Upper lobe of left lung (tissue), 6 donors: ENCODE measurements around the gene SHC1. TPM values are rescaled to one million over a fixed set of nuclear protein-coding genes. Genes with fewer than 3 reads are reported as not detected.

ENCODE experiments used
- ATAC-seq, 2 donors: fragments of 200-7000 bp; cut with Tn5 transposase; one replicate each; pipeline ENCODE4 v1.9.1; 2022; ENCODE audit warnings: mild to moderate bottlenecking in 2 of 2, moderate library complexity in 2 of 2; ENCODE audit not compliant: low FRiP score in 2 of 2
- DNase-seq, 2 donors: peaks; one replicate each; pipeline ENCODE4 v3.0.0-alpha.2; 2019 to 2020
- H3K27ac ChIP-seq, 4 donors: fragments of 200-600 bp; sonication (generic); one replicate each; pipeline ENCODE4 v1.5.1; 2016 to 2019
- H3K27me3 ChIP-seq, 4 donors: fragments of 200-600 bp; sonication (generic); one replicate each; pipeline ENCODE4 v1.5.1; 2017 to 2019
- H3K36me3 ChIP-seq, 4 donors: fragments of 200-600 bp; sonication (generic); one replicate each; pipeline ENCODE4 v1.5.1; 2016 to 2019
- H3K4me1 ChIP-seq, 4 donors: fragments of 200-600 bp; sonication (generic); one replicate each; pipeline ENCODE4 v1.5.1; 2018 to 2019
- H3K4me3 ChIP-seq, 4 donors: fragments of 200-600 bp; sonication (generic); one replicate each; pipeline ENCODE4 v1.5.1; 2017 to 2019; ENCODE audit warnings: mild to moderate bottlenecking in 2 of 4, moderate library complexity in 1 of 4
- H3K9me3 ChIP-seq, 4 donors: fragments of 200-600 bp; sonication (generic); one replicate each; pipeline ENCODE4 v1.5.1; 2018 to 2019
- CTCF ChIP-seq, 6 experiments: fragments of 450-650 bp in 4 of 6; fragments of 200-600 bp in 2 of 6; sonication (generic) in 2 of 6; IDR thresholded peaks; one replicate each; pipeline ENCODE4 v1.5.1; 2016 to 2019; ENCODE audit warnings: antibody characterized with exemption in 6 of 6
- EP300 ChIP-seq, 4 donors: sonication (generic); formaldehyde crosslinking; IDR thresholded peaks; one replicate each; pipeline ENCODE4 v1.5.1; 2017; ENCODE audit warnings: antibody characterized with exemption in 4 of 4, control low read depth in 2 of 4
- POLR2A ChIP-seq, 4 donors: fragments of 450-650 bp; IDR thresholded peaks; one replicate each; pipeline ENCODE4 v1.5.1; 2016 to 2017; ENCODE audit warnings: antibody characterized with exemption in 4 of 4, mild to moderate bottlenecking in 2 of 4
- POLR2AphosphoS5 ChIP-seq, 2 donors: sonication (generic); formaldehyde crosslinking; IDR thresholded peaks; one replicate each; pipeline ENCODE4 v1.5.1; 2017; ENCODE audit warnings: antibody characterized with exemption in 2 of 2
- WGBS, 2 donors: methylation state at CpG; one replicate each; pipeline ENCODE4 v1.1.5; 2017 to 2018; 5-methylcytosine and 5-hydroxymethylcytosine counted together
- total RNA-seq, 6 donors: library from RNA; depleted of rRNA in 4 of 6; stranded (reverse); fragments of >200 nt in 4 of 6; gene quantifications; one replicate each; pipeline versions ENCODE4 v1.1.0 to v1.2.1, GENCODE V29; 2016 to 2021
- donor health status: DM: no; HTN: no; CAD: no; lungs with moderate emphysema.
- donor health status: DM: no; HTN: yes; CAD: no; lungs with severe emphysema.

SHC1 gene
- total RNA-seq, 6 donors from 2014 or later = 55.5 to 130 (median 69.1) TPM

- ATAC-seq (no peak), DNase-seq (no peak)
- H3K4me3 ChIP-seq = no peak overlapping the region
- H3K27me3 ChIP-seq = no peaks in the 10 kb centered on the region
- peak overlapping the region in 3 of 4 donors; percentile 96 to 100 (median 96) for H3K27ac ChIP-seq
- H3K9me3 ChIP-seq = no peaks in the 10 kb centered on the region
- H3K4me1 ChIP-seq = peaks cover 61 to 85% (median 77%) of the 10 kb centered on the region in 4 donors
- peaks cover 4 to 37% (median 27%) of the 10 kb centered on the region in 4 donors for H3K36me3 ChIP-seq
- TF ChIP-seq CTCF (IDR thresholded peaks at IDR 0.05) (no peak), POLR2AphosphoS5 (IDR thresholded peaks at IDR 0.05) (no peak), POLR2A (IDR thresholded peaks at IDR 0.05) (no peak), EP300 (IDR thresholded peaks at IDR 0.05) (no peak)
- WGBS, 2 donors = 21 to 39% methylated on average over 6 to 7 of the region's 8 CpGs
These were observed 43.1 kb upstream of the SHC1 start for GRCh38 chr1:155013632-155014031.

- Histone ChIP-seq H3K9me3 (no peaks in the 10 kb centered on the region), H3K36me3 (peaks cover 4 to 37% (median 27%) of the 10 kb centered on the region in 4 donors), H3K27ac (peak overlapping the region; percentile 30 to 100 (median 96)), H3K4me3 (no peak overlapping the region), H3K4me1 (peaks cover 60 to 85% (median 76%) of the 10 kb centered on the region in 4 donors), H3K27me3 (no peaks in the 10 kb centered on the region)
- TF ChIP-seq POLR2A (IDR thresholded peaks at IDR 0.05) = no peak
- no peak for TF ChIP-seq EP300 (IDR thresholded peaks at IDR 0.05)
- TF ChIP-seq CTCF (IDR thresholded peaks at IDR 0.05) = no peak
- no peak for TF ChIP-seq POLR2AphosphoS5 (IDR thresholded peaks at IDR 0.05)
- no peak for ATAC-seq
- 72 to 81% methylated on average over 2 to 3 of the region's 3 CpGs for WGBS, 2 donors
- DNase-seq = no peak
These were observed 42.4 kb upstream of the SHC1 start for GRCh38 chr1:155012776-155013602.

- peaks cover 62 to 85% (median 76%) of the 10 kb centered on the region in 4 donors for H3K4me1 ChIP-seq
- TF ChIP-seq CTCF (IDR thresholded peaks at IDR 0.05) (no peak), EP300 (IDR thresholded peaks at IDR 0.05) (no peak), POLR2AphosphoS5 (IDR thresholded peaks at IDR 0.05) (peak; percentile 20 to 24), POLR2A (IDR thresholded peaks at IDR 0.05) (peak in 1 of 4 donors; percentile 55)
- ATAC-seq (peak; percentile 35 to 63), DNase-seq (peak in 1 of 2 donors; percentile 88)
- no peaks in the 10 kb centered on the region for H3K27me3 ChIP-seq
- 7 to 16% methylated on average over 6 to 9 of the region's 9 CpGs for WGBS, 2 donors
- peaks cover 4 to 37% (median 27%) of the 10 kb centered on the region in 4 donors for H3K36me3 ChIP-seq
- H3K9me3 ChIP-seq = no peaks in the 10 kb centered on the region
- no peak overlapping the region for H3K4me3 ChIP-seq
- H3K27ac ChIP-seq = peak overlapping the region; percentile 93 to 100 (median 96)
These were observed 41.5 kb upstream of the SHC1 start for GRCh38 chr1:155012026-155012546.

- Histone ChIP-seq H3K4me1 (peaks cover 62 to 85% (median 76%) of the 10 kb centered on the region in 4 donors), H3K9me3 (no peaks in the 10 kb centered on the region), H3K27me3 (no peaks in the 10 kb centered on the region), H3K4me3 (no peak overlapping the region), H3K27ac (peak overlapping the region; percentile 93 to 100 (median 96)), H3K36me3 (peaks cover 4 to 34% (median 25%) of the 10 kb centered on the region in 4 donors)
- WGBS, 2 donors = 70 to 86% methylated on average over 4 to 5 of the region's 6 CpGs
- TF ChIP-seq POLR2A (IDR thresholded peaks at IDR 0.05) (no peak), EP300 (IDR thresholded peaks at IDR 0.05) (no peak), CTCF (IDR thresholded peaks at IDR 0.05) (no peak), POLR2AphosphoS5 (IDR thresholded peaks at IDR 0.05) (no peak)
- no peak for ATAC-seq
- no peak for DNase-seq
These were observed 41.0 kb upstream of the SHC1 start for GRCh38 chr1:155011437-155012025.
